A549 (cell line): ENCODE measurements around the gene SLC7A6OS. TPM values are rescaled to one million over a fixed set of nuclear protein-coding genes. Genes with fewer than 3 reads are reported as not detected.
A peak's percentile ranks its signal among the peaks of the same experiment; 100 is the strongest.

Experiments used
- ATAC-seq, 2 experiments: fragments of 200-7000 bp in 1 of 2; fragments of >200 bp in 1 of 2; cut with Nextera tagmentation in 1 of 2; cut with Tn5 transposase in 1 of 2; 3 replicates each; pipeline versions ENCODE4 v1.8.0 to v1.9.1; 2018 to 2020; ENCODE audit warnings: mild to moderate bottlenecking in 1 of 2, moderate library complexity in 1 of 2
- CTCF ChIA-PET: fragments of 300-600 bp; sonication (Branson Sonifier 250); formaldehyde crosslinking; extraction: SDS; loops from one replicate; lab custom pipeline; 2021; ENCODE audit warnings: antibody characterized with exemption, inconsistent platforms; lab: Yijun Ruan, JAX
- POLR2A ChIA-PET: fragments of 350-600 bp; formaldehyde crosslinking; extraction: SDS; loops from one replicate; lab custom pipeline; 2021; ENCODE audit warnings: antibody characterized with exemption, inconsistent platforms; lab: Yijun Ruan, JAX
- DNase-seq, 2 experiments: peaks; one replicate each; pipeline versions ENCODE4 v3.0.0 to v3.0.0-alpha.2; 2011 to 2016; ENCODE audit warnings: low read depth in 1 of 2, low spot score in 1 of 2
- FAIRE-seq: peaks from 2 replicates; lab custom pipeline; 2011; peaks lifted over from hg19 to GRCh38; lab: Jason Lieb, UNC
- H3K27ac ChIP-seq, 2 experiments: fragments of >200 bp; sonication (Bioruptor Twin); formaldehyde crosslinking; 3 replicates each; pipeline ENCODE4 v1.5.1; 2016 to 2017
- H3K4me1 ChIP-seq: fragments of >200 bp; sonication (Bioruptor Twin); formaldehyde crosslinking; 3 replicates; pipeline ENCODE4 v1.6.1; 2016
- H3K4me2 ChIP-seq: fragments of >200 bp; sonication (Bioruptor Twin); formaldehyde crosslinking; 3 replicates; pipeline ENCODE4 v1.6.1; 2016
- H3K4me3 ChIP-seq: fragments of >200 bp; sonication (Bioruptor Twin); formaldehyde crosslinking; 3 replicates; pipeline ENCODE4 v1.5.1; 2016
- H3K9me3 ChIP-seq: fragments of >200 bp; sonication (Bioruptor Twin); formaldehyde crosslinking; 3 replicates; pipeline ENCODE4 v1.6.1; 2016
- CBX8 ChIP-seq: fragments of 200-600 bp; sonication (generic); IDR thresholded peaks from 2 replicates; pipeline ENCODE4 v1.6.1; 2016
- CHD4 ChIP-seq: fragments of 200-600 bp; sonication (generic); IDR thresholded peaks from 2 replicates; pipeline ENCODE4 v1.6.1; 2016; ENCODE audit warnings: antibody characterized with exemption, mild to moderate bottlenecking, borderline replicate concordance
- EHF ChIP-seq: fragments of 250-450 bp; sonication (Bioruptor Pico); IDR thresholded peaks from 2 replicates; pipeline ENCODE4 v1.5.0; 2020; ENCODE audit warnings: mild to moderate bottlenecking
- EHMT2 ChIP-seq: fragments of 200-600 bp; sonication (generic); IDR thresholded peaks from 2 replicates; pipeline ENCODE4 v1.6.1; 2016; ENCODE audit warnings: antibody characterized with exemption, low read depth, mild to moderate bottlenecking, moderate library complexity
- ESRRA ChIP-seq: fragments of 150-350 bp; IDR thresholded peaks from 2 replicates; pipeline ENCODE4 v1.6.1; 2014; ENCODE audit warnings: mild to moderate bottlenecking, low read length, borderline replicate concordance
- FOSL2 ChIP-seq, 2 experiments: fragments of 450-650 bp in 1 of 2; fragments of >200 bp in 1 of 2; sonication (Bioruptor Twin) in 1 of 2; formaldehyde crosslinking; IDR thresholded peaks; 2 replicates each; pipeline versions ENCODE4 v1.5.0 to v1.6.1; 2016 to 2020; ENCODE audit warnings: mild to moderate bottlenecking in 1 of 2, moderate library complexity in 1 of 2
- FOXS1 ChIP-seq: fragments of 250-450 bp; sonication (Bioruptor Pico); IDR thresholded peaks from 2 replicates; pipeline ENCODE4 v1.5.0; 2020; ENCODE audit warnings: mild to moderate bottlenecking, moderate library complexity
- GATA3 ChIP-seq: IDR thresholded peaks from 2 replicates; pipeline ENCODE4 v1.6.1; 2012; ENCODE audit warnings: borderline replicate concordance
- HDAC2 ChIP-seq: fragments of 200-600 bp; sonication (generic); IDR thresholded peaks from 2 replicates; pipeline ENCODE4 v1.6.1; 2016
- HEYL ChIP-seq: fragments of 250-450 bp; sonication (Bioruptor Pico); IDR thresholded peaks from 2 replicates; pipeline ENCODE4 v1.8.0; 2021; ENCODE audit warnings: mild to moderate bottlenecking, moderate library complexity
- HOXB13 ChIP-seq: fragments of 250-450 bp; sonication (Bioruptor Pico); IDR thresholded peaks from 2 replicates; pipeline ENCODE4 v1.5.0; 2020; ENCODE audit warnings: low read depth, mild to moderate bottlenecking, moderate library complexity
- KDM5A ChIP-seq: fragments of 200-600 bp; sonication (generic); IDR thresholded peaks from 2 replicates; pipeline ENCODE4 v1.6.1; 2016; ENCODE audit warnings: antibody characterized with exemption, mild to moderate bottlenecking
- MAFK ChIP-seq: fragments of 450-650 bp; IDR thresholded peaks from 2 replicates; pipeline ENCODE4 v1.6.1; 2014; ENCODE audit not compliant: partially characterized antibody
- MAZ ChIP-seq: fragments of 150-350 bp; IDR thresholded peaks from 2 replicates; pipeline ENCODE4 v1.6.1; 2014; ENCODE audit warnings: antibody characterized with exemption, low read depth, low read length, borderline replicate concordance
- POLR2A ChIP-seq: IDR thresholded peaks from 2 replicates; pipeline ENCODE4 v1.6.1; 2012; ENCODE audit warnings: mild to moderate bottlenecking, low read length
- RFX5 ChIP-seq: fragments of 450-650 bp; IDR thresholded peaks from 2 replicates; pipeline ENCODE4 v1.7.1; 2014; ENCODE audit warnings: antibody characterized with exemption, mild to moderate bottlenecking, moderate library complexity
- RNF2 ChIP-seq: fragments of 200-600 bp; sonication (generic); IDR thresholded peaks from 2 replicates; pipeline ENCODE4 v1.6.1; 2016; ENCODE audit warnings: low read depth, mild to moderate bottlenecking, antibody characterized with exemption, moderate library complexity, borderline replicate concordance
- SMC3 ChIP-seq: fragments of >200 bp; sonication (Bioruptor Twin); formaldehyde crosslinking; IDR thresholded peaks from 3 replicates; pipeline ENCODE4 v1.6.1; 2018; ENCODE audit warnings: inconsistent platforms
- TFCP2L1 ChIP-seq: fragments of 250-450 bp; sonication (Bioruptor Pico); IDR thresholded peaks from 2 replicates; pipeline ENCODE4 v1.5.0; 2021; ENCODE audit warnings: mild to moderate bottlenecking
- TP53 ChIP-seq: fragments of 250-450 bp; sonication (Bioruptor Pico); IDR thresholded peaks from 2 replicates; pipeline ENCODE4 v1.5.0; 2021; ENCODE audit warnings: mild to moderate bottlenecking, moderate library complexity
- WGBS: methylation state at CpG from one replicate; pipeline ENCODE4 v1.1.6; 2017; ENCODE audit errors: missing lambda C conversion rate; 5-methylcytosine and 5-hydroxymethylcytosine counted together
- polyA plus RNA-seq, 4 experiments: library from polyadenylated mRNA; depleted of rRNA in 3 of 4; stranded (reverse); fragments of >200 nt; fragmentation: RNase III in 1 of 4; extraction: RNeasy Plus Mini Kit Qiagen cat#74134 plus additional on column Dnase treatment in 1 of 4; gene quantifications; 2 replicates in 3 of 4; 3 replicates in 1 of 4; pipeline ENCODE4 v1.2.3, GENCODE V29; 2011 to 2017
- TF ChIP-seq, protein P1 (sequence below): fragments of >200 bp; sonication (Bioruptor Twin); formaldehyde crosslinking; IDR thresholded peaks from 3 replicates; pipeline ENCODE4 v1.5.1; 2016
- TF ChIP-seq, protein P2 (sequence below): fragments of >200 bp; sonication (Bioruptor Twin); formaldehyde crosslinking; IDR thresholded peaks from 2 replicates; pipeline ENCODE4 v1.6.1; 2016
- TF ChIP-seq, protein P3 (sequence below): IDR thresholded peaks from 2 replicates; pipeline ENCODE4 v1.6.1; 2012

SLC7A6OS gene
- polyA plus RNA-seq, 2 of the 4 experiments (the other 2 are of a cell fraction): 10.4 to 11.9 TPM

DNA sequence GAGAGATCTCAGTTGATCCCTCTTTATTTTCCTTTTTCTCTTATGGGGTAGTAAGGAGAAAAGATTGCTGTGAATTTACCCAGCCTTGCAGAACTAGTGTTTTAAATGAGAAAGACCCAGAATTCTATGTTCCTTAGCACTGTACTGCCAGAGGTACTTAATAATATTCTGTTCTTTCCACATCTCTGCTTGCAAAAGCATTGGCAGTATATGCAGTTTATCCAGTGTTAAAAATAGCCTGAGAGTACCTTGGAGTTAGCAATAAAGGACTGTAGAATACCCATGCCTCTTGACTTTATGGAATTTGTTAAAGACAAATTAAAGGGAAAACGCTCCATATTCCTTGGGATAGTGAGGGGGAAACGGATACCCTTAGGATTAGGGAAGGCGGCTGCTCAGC, 34.5 kb downstream of the SLC7A6OS start:
- ChIA-PET POLR2A (interaction anchor here (1.0 kb wide), 1 partner anchor 12 kb away, joined by 3 read pairs; the partner anchor contains the start of gene SLC7A6), CTCF (interaction anchor here (2.4 to 6.9 kb wide), 2 partner anchors 14 kb away, joined by 8 to 89 read pairs; partner anchors contain the start of gene SLC7A6)
- H3K4me3 ChIP-seq: no peak overlapping the region
- ATAC-seq (no peak), FAIRE-seq (no peak), DNase-seq (no peak)
- no peak for TF ChIP-seq HDAC2
- no peak for TF ChIP-seq RNF2
- no peak for TF ChIP-seq EHF (CRISPR knock-in tag)
- no peak for TF ChIP-seq ESRRA
- TF ChIP-seq CHD4: no peak
- TF ChIP-seq, protein P1, sequence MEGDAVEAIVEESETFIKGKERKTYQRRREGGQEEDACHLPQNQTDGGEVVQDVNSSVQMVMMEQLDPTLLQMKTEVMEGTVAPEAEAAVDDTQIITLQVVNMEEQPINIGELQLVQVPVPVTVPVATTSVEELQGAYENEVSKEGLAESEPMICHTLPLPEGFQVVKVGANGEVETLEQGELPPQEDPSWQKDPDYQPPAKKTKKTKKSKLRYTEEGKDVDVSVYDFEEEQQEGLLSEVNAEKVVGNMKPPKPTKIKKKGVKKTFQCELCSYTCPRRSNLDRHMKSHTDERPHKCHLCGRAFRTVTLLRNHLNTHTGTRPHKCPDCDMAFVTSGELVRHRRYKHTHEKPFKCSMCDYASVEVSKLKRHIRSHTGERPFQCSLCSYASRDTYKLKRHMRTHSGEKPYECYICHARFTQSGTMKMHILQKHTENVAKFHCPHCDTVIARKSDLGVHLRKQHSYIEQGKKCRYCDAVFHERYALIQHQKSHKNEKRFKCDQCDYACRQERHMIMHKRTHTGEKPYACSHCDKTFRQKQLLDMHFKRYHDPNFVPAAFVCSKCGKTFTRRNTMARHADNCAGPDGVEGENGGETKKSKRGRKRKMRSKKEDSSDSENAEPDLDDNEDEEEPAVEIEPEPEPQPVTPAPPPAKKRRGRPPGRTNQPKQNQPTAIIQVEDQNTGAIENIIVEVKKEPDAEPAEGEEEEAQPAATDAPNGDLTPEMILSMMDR: no peak
- TF ChIP-seq FOXS1 (CRISPR knock-in tag): no peak
- TF ChIP-seq CBX8: no peak
- no peak for TF ChIP-seq RFX5
- WGBS: 73% methylated on average over 3 of the region's 3 CpGs
- H3K9me3 ChIP-seq: no peaks in the 10 kb centered on the region
- H3K4me2 ChIP-seq: no peak overlapping the region
- no peak overlapping the region for H3K27ac ChIP-seq
- H3K4me1 ChIP-seq: peaks cover 3% of the 10 kb centered on the region; the same call in 2 of the 3 replicates

DNA sequence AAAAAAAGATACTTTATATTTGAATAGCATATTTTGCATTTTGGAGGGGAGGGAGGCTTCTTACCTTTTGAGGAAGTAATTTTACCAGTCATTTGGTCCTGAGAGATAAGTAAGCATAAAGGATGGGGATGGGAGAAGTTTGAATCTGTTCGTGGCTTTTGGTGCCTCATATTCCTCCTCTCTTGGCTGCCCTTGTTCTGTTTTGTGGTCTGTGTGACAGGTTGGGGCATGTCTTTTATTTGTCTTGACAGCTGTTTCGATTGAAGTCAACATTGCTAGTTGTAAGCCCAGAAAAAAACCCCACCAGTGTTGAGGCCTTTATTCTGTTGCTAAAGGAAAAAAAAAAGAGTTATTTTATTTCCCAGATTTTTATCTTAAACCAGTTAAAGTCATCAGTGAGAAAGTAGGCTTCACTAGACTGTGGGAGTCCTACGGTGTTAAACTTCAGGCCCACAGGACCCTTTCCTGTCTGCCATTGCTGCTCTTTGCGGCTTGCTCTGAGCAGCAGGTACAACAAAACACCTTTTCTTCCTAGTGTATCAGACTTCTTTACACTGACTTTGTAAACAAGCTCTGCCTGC, 35.0 kb downstream of the SLC7A6OS start:
- ATAC-seq (no peak), FAIRE-seq (no peak), DNase-seq (no peak)
- TF ChIP-seq CBX8 (no peak), POLR2A (no peak), EHMT2 (no peak), TP53 (no peak), MAFK (no peak), MAZ (no peak), ESRRA (no peak), GATA3 (no peak), HOXB13 (CRISPR knock-in tag) (no peak), FOSL2 (IDR thresholded peaks at IDR 0.05) (no peak), FOSL2 (CRISPR knock-in tag; IDR thresholded peaks at IDR 0.05) (no peak), FOXS1 (CRISPR knock-in tag) (no peak), RFX5 (no peak), KDM5A (no peak), HEYL (CRISPR knock-in tag) (no peak), RNF2 (no peak), SMC3 (no peak), TFCP2L1 (CRISPR knock-in tag) (no peak)
- TF ChIP-seq, protein P2, sequence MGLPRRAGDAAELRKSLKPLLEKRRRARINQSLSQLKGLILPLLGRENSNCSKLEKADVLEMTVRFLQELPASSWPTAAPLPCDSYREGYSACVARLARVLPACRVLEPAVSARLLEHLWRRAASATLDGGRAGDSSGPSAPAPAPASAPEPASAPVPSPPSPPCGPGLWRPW: no peak
- TF ChIP-seq, protein P1: no peak
- TF ChIP-seq, protein P3, sequence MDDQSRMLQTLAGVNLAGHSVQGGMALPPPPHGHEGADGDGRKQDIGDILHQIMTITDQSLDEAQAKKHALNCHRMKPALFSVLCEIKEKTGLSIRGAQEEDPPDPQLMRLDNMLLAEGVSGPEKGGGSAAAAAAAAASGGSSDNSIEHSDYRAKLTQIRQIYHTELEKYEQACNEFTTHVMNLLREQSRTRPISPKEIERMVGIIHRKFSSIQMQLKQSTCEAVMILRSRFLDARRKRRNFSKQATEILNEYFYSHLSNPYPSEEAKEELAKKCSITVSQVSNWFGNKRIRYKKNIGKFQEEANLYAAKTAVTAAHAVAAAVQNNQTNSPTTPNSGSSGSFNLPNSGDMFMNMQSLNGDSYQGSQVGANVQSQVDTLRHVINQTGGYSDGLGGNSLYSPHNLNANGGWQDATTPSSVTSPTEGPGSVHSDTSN: no peak
- WGBS: 84% methylated on average over 4 of the region's 4 CpGs
- Histone ChIP-seq H3K27ac (0 out of 6 replicates have a peak overlapping the region, but pooled peaks of 1 of the 2 experiments have one; percentile 2), H3K4me3 (no peak overlapping the region), H3K9me3 (no peaks in the 10 kb centered on the region), H3K4me2 (no peak overlapping the region), H3K4me1 (peaks cover 7% of the 10 kb centered on the region; the same call in 2 of the 3 replicates)
- ChIA-PET POLR2A (interaction anchor here (1.0 kb wide), 1 partner anchor 11 kb away, joined by 3 read pairs; the partner anchor contains the start of gene SLC7A6), CTCF (interaction anchor here (1.1 to 6.9 kb wide), 3 partner anchors 13 to 98 kb away, joined by 3 to 89 read pairs (median 8); partner anchors contain the start of gene SLC7A6)
